ENCODE measurements around the gene NATD1. TPM values are rescaled to one million over a fixed set of nuclear protein-coding genes. Genes with fewer than 3 reads are reported as not detected.

Gene NATD1
- total RNA-seq, 1 experiment from 2014 or later: 1.7 TPM

DNA sequence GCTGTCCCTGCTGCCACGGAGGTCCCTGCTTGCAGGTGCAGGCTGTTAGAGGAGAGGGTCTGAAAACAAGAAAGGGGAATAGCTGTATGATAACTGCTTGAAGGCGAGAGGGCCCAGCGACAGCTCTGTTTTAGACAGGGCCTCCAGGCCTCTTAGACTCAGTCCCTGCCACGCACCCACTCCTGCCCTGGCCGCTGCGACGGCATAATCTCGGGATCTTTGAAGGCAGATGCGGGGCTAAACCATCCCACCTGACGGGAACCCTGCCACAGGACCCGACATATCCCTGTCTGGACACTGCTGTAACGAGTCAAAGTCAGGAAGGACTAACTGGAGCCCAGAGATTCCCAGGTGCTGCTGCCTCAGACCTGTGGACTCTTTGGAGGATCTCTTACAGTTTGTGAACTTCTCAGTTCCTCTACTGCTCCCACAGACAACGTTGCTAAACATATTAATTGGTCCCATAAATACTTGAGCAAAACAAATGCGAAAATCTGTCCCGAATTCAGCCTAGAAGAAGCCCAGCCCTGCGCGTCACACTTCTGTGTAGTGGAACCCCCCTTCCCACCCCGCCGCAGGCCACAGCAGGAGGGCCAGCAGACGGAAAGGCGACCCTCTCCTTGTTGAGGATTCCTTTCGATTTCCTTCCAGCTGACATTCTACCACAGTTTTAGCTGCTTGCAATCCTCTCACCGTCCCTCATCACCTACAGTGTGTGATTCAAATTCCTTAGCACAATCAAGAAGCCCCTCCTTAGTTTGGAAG lies 38.3 kb downstream of the NATD1 start:
- DNase-seq (ENCODE audit: low read depth in 1 of 2, low spot score in 2 of 2): no peak
- H3K4me1 ChIP-seq (replicated peaks): peaks cover 25% of the 10 kb centered on the region
- peak overlapping the region; percentile 88 for H3K4me3 ChIP-seq
- H3K27ac ChIP-seq: peak overlapping the region; percentile 91
- no peaks in the 10 kb centered on the region for H3K27me3 ChIP-seq (replicated peaks)
- no peaks in the 10 kb centered on the region for H3K9me3 ChIP-seq (replicated peaks)
- peaks cover 25% of the 10 kb centered on the region for H3K36me3 ChIP-seq

DNA sequence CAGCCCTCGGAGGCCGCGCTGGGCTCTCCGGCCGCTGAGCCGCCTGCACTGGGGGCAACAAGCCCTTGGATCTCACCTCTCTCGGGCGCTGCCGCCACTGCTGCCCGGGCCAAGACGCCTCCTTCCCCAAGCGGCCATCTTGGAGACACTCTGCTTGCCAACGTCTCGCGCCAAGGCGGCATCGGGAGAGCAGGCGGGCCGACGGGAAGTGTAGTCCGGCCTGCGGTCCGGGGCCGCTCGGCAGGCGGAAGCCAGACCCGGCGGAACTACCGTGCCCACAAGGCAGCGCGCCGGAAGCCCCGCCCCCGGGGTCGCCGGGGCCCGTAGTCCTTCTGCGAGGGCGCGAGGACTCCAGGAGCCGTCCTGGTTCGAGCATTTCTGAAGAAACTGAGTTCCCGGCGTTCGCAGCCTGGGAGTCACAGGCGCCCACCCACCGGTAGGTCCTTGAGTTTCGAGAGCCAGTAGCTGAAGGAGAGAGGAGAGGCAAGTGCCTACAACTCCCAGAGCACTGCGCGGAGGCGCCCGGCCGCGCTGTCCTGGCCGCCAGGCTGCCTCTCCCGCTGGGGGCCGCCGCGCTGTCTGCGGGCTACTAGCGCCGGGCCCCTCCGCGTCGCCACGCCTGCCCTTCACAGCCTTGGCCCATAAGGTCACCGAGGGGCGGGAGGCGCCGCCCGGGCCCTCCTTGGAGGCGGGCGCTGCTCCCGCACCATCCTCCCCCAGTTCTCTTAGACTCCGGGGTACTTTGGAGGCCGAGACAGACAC lies 39.0 kb downstream of the NATD1 start, which contains the start of gene TMEM11:
TSS of gene TMEM11 (minus strand) at position 147 of the 762 bp plus-strand sequence. CDS start at position 138, 9 bp downstream.
- DNase-seq (ENCODE audit: low read depth in 1 of 2, low spot score in 2 of 2): peak; percentile 95 to 96
- H3K4me1 ChIP-seq (replicated peaks): peaks cover 25% of the 10 kb centered on the region

DNA sequence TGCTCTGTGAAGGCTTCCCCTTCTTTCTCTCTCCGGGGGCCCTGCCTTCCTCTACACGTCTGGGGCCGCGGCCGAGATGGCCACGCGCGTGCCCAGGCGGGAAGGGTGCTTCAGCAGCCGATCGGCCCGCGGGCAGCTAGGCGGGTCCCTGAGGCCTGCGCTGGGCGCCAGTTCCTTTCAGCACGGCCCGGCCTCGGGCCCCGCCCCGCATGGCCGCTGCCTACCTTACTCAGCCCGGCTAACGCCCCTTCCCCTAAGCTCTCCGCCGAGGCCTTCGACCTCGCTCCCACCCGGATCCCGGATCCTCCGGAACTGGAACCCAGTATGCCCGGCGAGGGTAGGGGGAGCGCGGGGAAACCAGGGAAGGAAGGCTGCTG lies 39.6 kb downstream of the NATD1 start:
- peak overlapping the region; percentile 91 for H3K27ac ChIP-seq
- peaks cover 39% of the 10 kb centered on the region for H3K36me3 ChIP-seq
- H3K9me3 ChIP-seq (replicated peaks): no peaks in the 10 kb centered on the region
- H3K4me1 ChIP-seq (replicated peaks): peaks cover 25% of the 10 kb centered on the region
- no peak for DNase-seq (ENCODE audit: low read depth in 1 of 2, low spot score in 2 of 2)
- no peaks in the 10 kb centered on the region for H3K27me3 ChIP-seq (replicated peaks)
- peak overlapping the region; percentile 88 for H3K4me3 ChIP-seq

More for the DNA sequence above, 39.0 kb downstream of the NATD1 start, which contains the start of gene TMEM11:
- no peaks in the 10 kb centered on the region for H3K9me3 ChIP-seq (replicated peaks)
- H3K4me3 ChIP-seq: peak within 1 kb of the TSS; percentile 88
- peak within 1 kb of the TSS; percentile 91 for H3K27ac ChIP-seq
- peaks cover 33% of the 10 kb centered on the region for H3K36me3 ChIP-seq
- H3K27me3 ChIP-seq (replicated peaks): no peaks in the 10 kb centered on the region

DNA sequence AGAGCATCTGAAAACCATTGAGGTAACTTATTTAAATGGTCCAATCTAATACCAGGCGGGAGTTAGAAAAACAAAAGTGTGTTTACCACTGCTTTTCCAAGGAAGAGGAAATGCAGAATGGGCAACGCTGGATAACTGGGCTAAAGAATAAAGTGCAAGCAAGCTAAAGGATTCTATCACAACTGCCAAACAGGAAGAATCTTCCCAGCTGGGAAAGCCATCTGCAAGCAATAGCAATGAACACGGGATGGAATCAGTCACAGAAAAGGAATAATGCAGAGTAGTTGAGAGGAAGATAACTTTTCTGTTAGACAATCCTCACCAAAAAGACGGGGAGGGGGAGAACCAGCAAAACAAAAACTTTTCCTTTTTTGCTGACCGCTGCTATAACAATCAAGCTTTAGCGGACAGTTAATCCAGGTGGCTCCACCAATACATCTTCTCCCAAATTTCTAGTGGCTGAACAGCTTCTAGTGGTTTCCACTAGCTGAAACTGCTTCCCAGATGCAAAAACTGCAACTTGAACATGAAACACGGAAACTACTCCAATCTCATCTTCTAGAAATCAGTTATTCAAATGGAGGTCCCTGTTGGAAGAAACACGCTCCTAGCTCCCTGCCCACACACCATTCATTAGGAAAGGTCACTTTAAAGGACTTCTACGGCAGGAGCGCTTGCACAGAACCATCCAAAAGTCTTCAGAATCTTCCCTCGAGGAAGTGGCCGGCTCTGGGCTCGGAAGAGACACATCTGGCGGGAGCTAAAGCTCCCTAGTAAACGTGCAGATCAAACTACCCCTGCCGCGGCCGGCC lies 40.2 kb downstream of the NATD1 start:
- DNase-seq (ENCODE audit: low read depth in 1 of 2, low spot score in 2 of 2): peak in 1 of 2 experiments; percentile 7
- peaks cover 41% of the 10 kb centered on the region for H3K36me3 ChIP-seq
- H3K4me3 ChIP-seq: peak overlapping the region; percentile 88
- H3K9me3 ChIP-seq (replicated peaks): no peaks in the 10 kb centered on the region
- no peaks in the 10 kb centered on the region for H3K27me3 ChIP-seq (replicated peaks)
- H3K27ac ChIP-seq: peak overlapping the region; percentile 91
- H3K4me1 ChIP-seq (replicated peaks): peaks cover 25% of the 10 kb centered on the region

DNA sequence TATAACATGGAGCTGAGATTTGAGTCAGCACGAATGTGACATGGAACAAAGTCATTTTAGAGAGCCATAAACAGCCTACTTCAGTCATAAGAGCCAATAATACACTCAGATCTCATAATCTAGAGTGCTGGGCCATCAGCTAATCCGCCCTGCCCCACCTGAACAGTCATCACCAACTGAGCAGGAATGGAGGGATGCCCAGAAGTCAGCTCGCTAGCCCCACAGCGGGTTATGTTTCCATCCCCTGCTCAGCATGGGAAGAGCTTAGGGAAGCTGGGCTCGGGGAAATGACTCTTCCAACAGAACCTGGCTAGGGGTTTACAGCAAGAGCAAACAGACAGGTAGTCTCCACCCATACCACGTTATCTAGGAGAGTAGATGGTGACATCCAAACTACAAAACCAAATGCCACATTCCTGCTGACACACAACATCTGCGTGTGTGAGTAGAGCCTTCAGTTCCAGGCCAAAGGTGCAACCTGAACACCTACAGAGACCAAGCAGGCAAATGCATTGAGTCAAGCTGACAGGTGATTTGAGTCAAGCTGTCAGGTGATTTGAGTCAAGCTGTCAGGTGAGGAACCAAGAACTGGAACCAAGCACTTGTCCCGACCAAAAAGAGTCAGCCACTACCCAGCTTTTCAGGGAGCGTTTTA lies 41.3 kb downstream of the NATD1 start:
- Histone ChIP-seq H3K27me3 (replicated peaks) (no peaks in the 10 kb centered on the region), H3K4me3 (no peak overlapping the region), H3K27ac (no peak overlapping the region), H3K4me1 (replicated peaks) (peaks cover 25% of the 10 kb centered on the region), H3K36me3 (peaks cover 44% of the 10 kb centered on the region), H3K9me3 (replicated peaks) (no peaks in the 10 kb centered on the region)
- DNase-seq (ENCODE audit: low read depth in 1 of 2, low spot score in 2 of 2): no peak

DNA sequence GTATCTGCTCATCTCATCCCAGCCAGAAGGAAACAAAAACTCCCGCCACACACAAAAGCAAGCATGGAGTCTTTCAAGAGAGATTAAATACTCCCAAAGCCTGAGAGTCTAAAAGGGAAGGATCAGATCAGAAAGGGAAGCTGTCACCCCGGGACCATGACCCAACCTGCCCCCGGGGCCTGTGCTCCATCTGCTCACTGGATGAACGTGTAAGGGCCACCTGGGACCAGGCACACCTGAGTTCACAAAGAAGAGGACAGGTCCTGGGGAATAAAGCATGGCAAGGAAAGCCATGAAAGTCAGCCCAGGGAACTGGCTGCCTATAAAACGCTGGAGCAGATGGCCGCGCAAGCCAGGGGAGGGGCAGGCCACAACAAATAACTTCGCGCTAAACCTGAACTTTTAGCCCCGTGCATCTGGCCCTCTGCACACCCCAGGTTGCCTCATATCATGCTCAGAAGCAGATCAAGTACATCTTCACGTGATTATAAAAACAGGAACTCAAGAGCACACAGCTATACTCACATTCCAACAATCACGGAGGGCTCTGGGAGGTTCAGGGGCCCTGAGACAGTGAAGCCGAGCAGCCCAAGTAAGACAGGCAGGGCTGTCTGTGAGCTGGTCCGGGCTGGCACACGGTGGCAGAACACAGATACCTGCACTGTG lies 42.7 kb downstream of the NATD1 start:
- Histone ChIP-seq H3K4me1 (replicated peaks) (peaks cover 23% of the 10 kb centered on the region), H3K4me3 (no peak overlapping the region), H3K27me3 (replicated peaks) (no peaks in the 10 kb centered on the region), H3K27ac (no peak overlapping the region), H3K36me3 (peaks cover 47% of the 10 kb centered on the region), H3K9me3 (replicated peaks) (no peaks in the 10 kb centered on the region)
- DNase-seq (ENCODE audit: low read depth in 1 of 2, low spot score in 2 of 2): no peak

DNA sequence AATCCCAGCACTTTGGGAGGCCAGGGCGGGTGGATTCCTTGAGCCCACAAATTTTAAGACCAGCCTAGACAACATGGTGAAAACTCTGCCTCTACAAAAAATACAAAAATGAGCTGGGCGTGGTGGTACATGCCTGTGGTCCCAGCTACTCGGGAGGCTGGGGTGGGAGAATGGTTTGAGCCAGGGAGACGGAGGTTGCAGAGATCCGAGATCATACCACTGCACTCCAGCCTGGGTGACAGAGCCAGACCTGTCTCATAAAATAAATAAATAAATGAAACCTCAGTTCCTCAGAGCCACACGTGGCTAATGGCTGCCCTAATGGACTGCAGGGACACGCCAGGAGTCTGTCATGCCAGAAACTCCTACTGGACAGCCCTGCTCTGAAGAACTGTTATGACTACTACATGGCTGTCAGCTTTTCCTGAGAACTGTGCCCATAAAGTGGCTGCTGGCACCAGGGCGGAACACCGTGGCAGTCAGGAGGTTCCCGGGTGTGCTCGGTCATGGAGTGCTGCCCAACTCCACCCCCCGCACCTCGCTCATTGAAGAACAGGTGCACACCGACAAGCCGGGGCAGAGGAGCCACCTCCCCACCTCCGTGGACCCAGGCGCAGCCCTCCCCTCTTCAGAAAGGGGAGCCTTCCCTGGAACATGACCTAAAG lies 43.6 kb downstream of the NATD1 start:
- no peak for DNase-seq (ENCODE audit: low read depth in 1 of 2, low spot score in 2 of 2)
- H3K27me3 ChIP-seq (replicated peaks): no peaks in the 10 kb centered on the region
- no peaks in the 10 kb centered on the region for H3K9me3 ChIP-seq (replicated peaks)
- peaks cover 47% of the 10 kb centered on the region for H3K36me3 ChIP-seq
- no peak overlapping the region for H3K27ac ChIP-seq
- peaks cover 14% of the 10 kb centered on the region for H3K4me1 ChIP-seq (replicated peaks)
- no peak overlapping the region for H3K4me3 ChIP-seq

DNA sequence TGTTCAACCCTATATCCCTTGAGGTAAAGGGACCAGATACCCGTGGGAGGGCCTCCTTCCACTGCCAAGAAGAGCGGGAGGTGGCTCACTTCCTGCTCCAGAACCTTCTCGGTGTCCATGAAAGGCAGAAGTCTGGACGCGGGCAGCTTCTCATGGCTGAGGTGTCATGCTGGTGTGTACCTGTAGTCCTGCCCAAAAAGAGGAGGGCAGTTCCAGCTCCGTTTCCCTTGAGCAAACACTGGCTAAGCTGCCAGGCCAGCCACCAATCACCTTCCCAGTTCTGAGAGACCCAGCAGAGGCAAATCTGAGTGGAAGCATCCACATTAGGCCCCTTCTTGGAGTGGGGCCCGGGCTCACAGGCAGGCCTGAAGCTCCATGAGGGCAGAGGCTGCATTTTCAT lies 44.9 kb downstream of the NATD1 start:
- DNase-seq (ENCODE audit: low read depth in 1 of 2, low spot score in 2 of 2): no peak
- Histone ChIP-seq H3K9me3 (replicated peaks) (no peaks in the 10 kb centered on the region), H3K27me3 (replicated peaks) (no peaks in the 10 kb centered on the region), H3K4me1 (replicated peaks) (peaks cover 13% of the 10 kb centered on the region), H3K36me3 (peaks cover 42% of the 10 kb centered on the region), H3K27ac (no peak overlapping the region), H3K4me3 (no peak overlapping the region)

DNA sequence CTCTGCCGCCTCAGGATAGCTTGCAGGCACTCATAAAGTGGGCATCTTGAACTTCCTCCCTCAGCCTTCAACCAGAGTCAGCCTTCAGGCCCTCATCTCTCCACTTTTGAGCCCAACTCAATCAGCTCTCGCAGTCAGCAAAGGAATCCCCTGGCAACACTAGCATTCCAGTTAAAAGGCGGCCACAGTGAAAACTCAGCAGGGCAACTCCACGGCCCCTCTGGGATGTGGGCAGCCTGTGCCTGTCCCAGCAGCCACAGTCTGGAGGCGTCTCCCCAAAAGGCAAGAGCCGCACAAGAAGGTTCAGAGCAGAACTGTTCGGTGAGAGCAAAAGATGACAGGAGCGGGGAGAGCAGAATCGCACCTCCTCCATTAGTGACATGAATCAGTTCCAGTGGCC lies 48.3 kb downstream of the NATD1 start:
- peaks cover 36% of the 10 kb centered on the region for H3K36me3 ChIP-seq
- H3K9me3 ChIP-seq (replicated peaks): no peaks in the 10 kb centered on the region
- H3K4me1 ChIP-seq (replicated peaks): no peaks in the 10 kb centered on the region
- no peak for DNase-seq (ENCODE audit: low read depth in 1 of 2, low spot score in 2 of 2)
- no peak overlapping the region for H3K27ac ChIP-seq
- no peak overlapping the region for H3K4me3 ChIP-seq
- no peaks in the 10 kb centered on the region for H3K27me3 ChIP-seq (replicated peaks)

DNA sequence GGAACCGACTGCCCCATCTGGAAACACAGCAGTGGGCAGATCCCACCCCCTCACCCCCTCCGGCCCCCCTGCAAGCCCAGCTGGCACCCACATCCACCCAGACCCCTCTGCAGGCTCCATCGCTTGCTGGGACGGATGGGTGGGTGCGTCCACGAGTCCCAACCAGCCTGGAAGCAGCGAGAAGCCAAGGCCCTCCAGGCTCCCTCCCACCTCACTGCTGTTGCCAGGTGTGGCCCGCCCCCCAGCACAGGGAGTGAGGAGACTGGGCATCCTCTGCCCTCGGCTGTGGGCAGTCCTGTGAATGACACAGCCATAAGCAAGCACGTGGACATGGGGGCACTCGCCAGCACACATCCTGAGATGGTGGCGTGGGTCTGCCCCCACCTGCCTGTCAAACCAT lies 50.7 kb downstream of the NATD1 start:
- no peak for DNase-seq (ENCODE audit: low read depth in 1 of 2, low spot score in 2 of 2)
- H3K9me3 ChIP-seq (replicated peaks): no peaks in the 10 kb centered on the region
- no peaks in the 10 kb centered on the region for H3K4me1 ChIP-seq (replicated peaks)

DNA sequence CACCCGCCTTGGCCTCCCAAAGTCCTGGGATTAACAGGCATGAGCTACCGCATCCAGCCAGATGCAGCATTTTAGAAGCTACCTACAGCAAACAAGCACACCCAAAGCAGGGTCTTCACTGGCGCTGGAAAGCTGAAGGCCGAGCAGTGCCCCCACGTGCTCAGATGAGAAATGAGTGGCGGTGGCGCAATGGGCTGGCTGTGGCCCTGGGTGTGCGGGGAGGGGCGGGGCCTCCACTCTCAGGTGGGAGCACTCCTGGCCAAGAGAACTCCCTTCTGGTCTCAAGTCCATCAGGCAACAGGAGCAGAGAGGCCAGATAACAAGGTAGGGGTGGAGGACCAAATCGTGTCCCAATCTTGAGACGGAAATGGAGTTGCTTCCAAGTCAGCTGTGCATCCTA lies 51.3 kb downstream of the NATD1 start:
- H3K4me1 ChIP-seq (replicated peaks): no peaks in the 10 kb centered on the region
- H3K9me3 ChIP-seq (replicated peaks): no peaks in the 10 kb centered on the region
- no peak overlapping the region for H3K27ac ChIP-seq
- no peak overlapping the region for H3K4me3 ChIP-seq
- DNase-seq (ENCODE audit: low read depth in 1 of 2, low spot score in 2 of 2): no peak
- no peaks in the 10 kb centered on the region for H3K27me3 ChIP-seq (replicated peaks)
- peaks cover 35% of the 10 kb centered on the region for H3K36me3 ChIP-seq

More for the DNA sequence above, 50.7 kb downstream of the NATD1 start:
- Histone ChIP-seq H3K27me3 (replicated peaks) (no peaks in the 10 kb centered on the region), H3K27ac (no peak overlapping the region), H3K36me3 (peaks cover 32% of the 10 kb centered on the region), H3K4me3 (no peak overlapping the region)

DNA sequence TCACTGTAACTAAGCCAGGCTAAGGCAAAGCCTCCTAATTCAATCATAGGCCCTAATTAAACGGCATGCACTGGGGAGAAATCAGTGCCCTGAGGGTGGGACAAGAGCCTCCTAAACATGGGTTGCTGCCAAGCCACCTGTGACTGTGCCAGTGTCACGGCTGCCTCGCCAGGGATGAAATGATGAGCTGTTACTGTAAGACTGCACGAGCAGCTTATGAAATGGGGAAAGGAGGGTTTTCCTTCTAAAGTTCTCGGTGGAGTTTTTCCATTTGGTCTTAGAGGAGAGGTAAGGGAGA lies 52.0 kb downstream of the NATD1 start:
- Histone ChIP-seq H3K36me3 (peaks cover 37% of the 10 kb centered on the region), H3K27ac (no peak overlapping the region), H3K9me3 (replicated peaks) (no peaks in the 10 kb centered on the region), H3K4me1 (replicated peaks) (no peaks in the 10 kb centered on the region), H3K4me3 (no peak overlapping the region), H3K27me3 (replicated peaks) (no peaks in the 10 kb centered on the region)
- no peak for DNase-seq (ENCODE audit: low read depth in 1 of 2, low spot score in 2 of 2)

Data from SJSA1 (cell line).